ENCODE measurements around the gene IL4.

The IL4 gene

GRCh38 chr5:132680780-132681475, 7.1 kb downstream of the IL4 start:
- DNase-seq (ENCODE audit: low read depth in 2 of 2): no peak
- no peak for TF ChIP-seq CTCF (IDR thresholded peaks at IDR 0.05; ENCODE audit: low read depth, low read length)
- no peak overlapping the region for H3K4me3 ChIP-seq (replicated peaks in 1 of 2; ENCODE audit: low read depth in 2 of 2, low read length in 2 of 2)

GRCh38 chr5:132681476-132681831, 7.7 kb downstream of the IL4 start:
- H3K4me3 ChIP-seq (replicated peaks in 1 of 2; ENCODE audit: low read depth in 2 of 2, low read length in 2 of 2): no peak overlapping the region
- TF ChIP-seq CTCF (IDR thresholded peaks at IDR 0.05; ENCODE audit: low read depth, low read length): no peak
- DNase-seq (ENCODE audit: low read depth in 2 of 2): no peak

GRCh38 chr5:132681983-132682382, 8.2 kb downstream of the IL4 start:
- no peak overlapping the region for H3K4me3 ChIP-seq (replicated peaks in 1 of 2; ENCODE audit: low read depth in 2 of 2, low read length in 2 of 2)
- DNase-seq (ENCODE audit: low read depth in 2 of 2): no peak
- no peak for TF ChIP-seq CTCF (IDR thresholded peaks at IDR 0.05; ENCODE audit: low read depth, low read length)

GRCh38 chr5:132684491-132684890, 10.7 kb downstream of the IL4 start:
- DNase-seq (ENCODE audit: low read depth in 2 of 2): no peak
- no peak for TF ChIP-seq CTCF (IDR thresholded peaks at IDR 0.05; ENCODE audit: low read depth, low read length)

GRCh38 chr5:132684922-132685720, 11.3 kb downstream of the IL4 start:
- no peak for DNase-seq (ENCODE audit: low read depth in 2 of 2)
- no peak for TF ChIP-seq CTCF (IDR thresholded peaks at IDR 0.05; ENCODE audit: low read depth, low read length)
- H3K4me3 ChIP-seq (replicated peaks in 1 of 2; ENCODE audit: low read depth in 2 of 2, low read length in 2 of 2): no peak overlapping the region

More at GRCh38 chr5:132684491-132684890, 10.7 kb downstream of the IL4 start:
- H3K4me3 ChIP-seq (replicated peaks in 1 of 2; ENCODE audit: low read depth in 2 of 2, low read length in 2 of 2): no peak overlapping the region

GRCh38 chr5:132686193-132686592, 12.4 kb downstream of the IL4 start:
- TF ChIP-seq CTCF (IDR thresholded peaks at IDR 0.05; ENCODE audit: low read depth, low read length): no peak
- no peak overlapping the region for H3K4me3 ChIP-seq (replicated peaks in 1 of 2; ENCODE audit: low read depth in 2 of 2, low read length in 2 of 2)
- DNase-seq (ENCODE audit: low read depth in 2 of 2): no peak
